Astrocyte of the cerebellum (primary cell): ENCODE data around the gene OVOL2.
"Not testable (repeated sequence)": the region's sequence is repeated elsewhere in the genome, so short reads cannot be mapped to it uniquely, and the experiment has no call there.

Experiments used
- DNase-seq: peaks from one replicate; pipeline ENCODE4 v3.0.0-alpha.2; 2011; ENCODE audit warnings: low read depth
- H3K4me3 ChIP-seq: 2 replicates; pipeline ENCODE4 v1.5.1; 2011; ENCODE audit warnings: mild to moderate bottlenecking, low read depth, low read length, moderate library complexity
- CTCF ChIP-seq: IDR thresholded peaks from 2 replicates; pipeline ENCODE4 v1.5.1; 2012; ENCODE audit warnings: low read length, low read depth, moderate library complexity, mild to moderate bottlenecking; ENCODE audit errors: missing control alignments
- in situ Hi-C: cut with HindIII; loops from 2 replicates; pipeline ENCODE4 v1.10.0; 2017; ENCODE audit warnings: low sequenced_read_pairs

OVOL2 gene

DNA sequence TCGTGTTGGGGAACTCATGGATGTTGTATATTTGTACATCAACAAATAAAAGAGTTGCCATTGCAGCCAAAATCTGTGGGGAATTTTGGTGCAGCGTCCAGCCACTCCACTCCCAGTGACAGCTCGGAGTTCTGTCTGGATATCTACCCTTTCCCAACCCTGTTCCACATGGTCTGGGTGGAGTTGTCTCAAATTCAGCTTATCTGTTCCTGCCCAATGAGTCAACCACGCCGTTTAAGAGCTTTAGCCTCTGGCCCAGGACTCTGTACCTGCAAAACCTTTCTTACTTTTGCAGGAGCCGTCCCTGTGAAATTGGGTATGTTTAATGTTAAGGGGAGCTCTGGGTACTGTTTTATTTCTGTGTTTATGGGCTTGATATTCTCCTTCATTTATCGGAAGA lies 33.9 kb upstream of the OVOL2 start:
- in situ Hi-C loops: no loop called here
- H3K4me3 ChIP-seq: no peak overlapping the region
- no peak for TF ChIP-seq CTCF
- no peak for DNase-seq

DNA sequence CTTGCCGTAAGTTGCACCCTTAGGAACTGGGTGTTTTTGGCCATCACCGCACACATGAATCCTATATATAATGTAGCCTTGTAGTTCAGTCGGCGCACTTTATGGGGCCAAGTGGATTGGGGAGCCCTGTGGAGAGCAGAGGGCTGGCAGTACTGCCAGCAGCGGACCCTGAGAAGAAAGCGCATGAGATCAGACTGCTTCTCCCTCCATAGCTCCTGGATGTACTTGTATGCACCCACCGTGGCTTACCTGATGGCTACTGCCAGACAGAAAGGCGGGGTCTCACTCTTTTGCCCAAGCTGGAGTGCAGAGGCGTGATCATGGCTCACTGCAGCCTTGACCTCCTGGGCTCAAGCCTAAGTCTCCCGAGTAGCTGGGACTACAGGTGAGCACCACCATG lies 32.8 kb upstream of the OVOL2 start:
- in situ Hi-C loops: no loop called here
- TF ChIP-seq CTCF: no peak
- no peak overlapping the region for H3K4me3 ChIP-seq
- DNase-seq: no peak

- no peak for DNase-seq
- no peak for TF ChIP-seq CTCF
- in situ Hi-C loops: no loop called here
Observed at GRCh38 chr20:18090044-18090443, 32.3 kb upstream of the OVOL2 start.

GRCh38 chr20:18088841-18089240 lies 31.1 kb upstream of the OVOL2 start:
- H3K4me3 ChIP-seq, in situ Hi-C loops, DNase-seq: not testable (repeated sequence)

More at GRCh38 chr20:18090044-18090443, 32.3 kb upstream of the OVOL2 start:
- no peak overlapping the region for H3K4me3 ChIP-seq

GRCh38 chr20:18088298-18088697 lies 30.6 kb upstream of the OVOL2 start:
- H3K4me3 ChIP-seq, DNase-seq, in situ Hi-C loops: not testable (repeated sequence)

- no peak for DNase-seq
- no peak overlapping the region for H3K4me3 ChIP-seq
- no peak for TF ChIP-seq CTCF
- in situ Hi-C loops: no loop called here
Observed at GRCh38 chr20:18087054-18087453, 29.3 kb upstream of the OVOL2 start.

GRCh38 chr20:18080836-18081235 lies 23.1 kb upstream of the OVOL2 start:
- H3K4me3 ChIP-seq, DNase-seq, in situ Hi-C loops: not testable (repeated sequence)

- DNase-seq: no peak
- no peak overlapping the region for H3K4me3 ChIP-seq
- in situ Hi-C loops: no loop called here
- no peak for TF ChIP-seq CTCF
Observed at GRCh38 chr20:18079756-18080353, 22.1 kb upstream of the OVOL2 start.
